NCI-H2227 (cell line): ENCODE measurements around the gene CELF2.

Experiments
- DNase-seq: peaks from one replicate; lab custom pipeline; 2025; ENCODE audit not compliant: unreplicated experiment; lab: John Stamatoyannopoulos, UW

The CELF2 gene

GRCh38 chr10:11262494-11263345 lies 245.0 kb downstream of the CELF2 start:
- DNase-seq = no peak

DNA sequence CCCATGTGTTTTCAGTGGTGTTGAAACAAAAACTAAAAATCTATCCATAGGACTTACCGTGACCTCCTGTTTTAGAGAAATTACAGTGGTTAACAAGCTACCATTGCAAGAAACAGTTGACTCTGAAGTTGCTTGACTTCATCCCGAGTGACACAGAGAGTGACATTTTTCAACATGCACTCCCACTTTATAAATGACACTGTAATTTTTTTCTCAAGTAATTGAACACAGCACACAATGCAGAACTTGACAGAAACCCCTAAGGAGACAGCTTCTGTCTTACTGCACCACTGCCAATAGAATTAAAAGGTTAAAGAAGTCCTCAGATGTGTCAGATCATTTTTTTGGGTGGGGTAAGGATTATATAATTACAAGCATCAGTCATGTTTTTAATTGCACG lies 246.1 kb downstream of the CELF2 start:
- DNase-seq = no peak

GRCh38 chr10:11264296-11265048 lies 246.8 kb downstream of the CELF2 start:
- DNase-seq = no peak

- DNase-seq = no peak
Observed at GRCh38 chr10:11265484-11265883, 247.8 kb downstream of the CELF2 start.

DNA sequence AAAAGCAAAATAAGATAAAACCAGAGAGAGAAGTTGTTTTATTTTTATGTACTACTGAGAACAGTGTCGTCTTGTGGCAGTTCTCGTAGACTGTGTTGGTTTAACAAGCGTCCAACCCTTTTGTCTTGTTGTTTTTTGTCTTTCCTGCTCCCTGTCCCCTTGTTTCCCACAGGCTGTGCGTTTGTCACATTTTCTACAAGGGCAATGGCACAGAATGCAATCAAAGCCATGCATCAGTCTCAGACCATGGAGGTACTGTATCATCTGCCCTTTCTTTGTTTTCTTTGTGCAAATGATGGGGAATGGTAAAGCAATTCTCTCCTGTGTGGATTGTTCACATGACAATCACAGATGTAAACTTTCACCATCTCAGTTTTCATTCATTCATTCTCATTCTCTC lies 248.8 kb downstream of the CELF2 start:
- no peak for DNase-seq

DNA sequence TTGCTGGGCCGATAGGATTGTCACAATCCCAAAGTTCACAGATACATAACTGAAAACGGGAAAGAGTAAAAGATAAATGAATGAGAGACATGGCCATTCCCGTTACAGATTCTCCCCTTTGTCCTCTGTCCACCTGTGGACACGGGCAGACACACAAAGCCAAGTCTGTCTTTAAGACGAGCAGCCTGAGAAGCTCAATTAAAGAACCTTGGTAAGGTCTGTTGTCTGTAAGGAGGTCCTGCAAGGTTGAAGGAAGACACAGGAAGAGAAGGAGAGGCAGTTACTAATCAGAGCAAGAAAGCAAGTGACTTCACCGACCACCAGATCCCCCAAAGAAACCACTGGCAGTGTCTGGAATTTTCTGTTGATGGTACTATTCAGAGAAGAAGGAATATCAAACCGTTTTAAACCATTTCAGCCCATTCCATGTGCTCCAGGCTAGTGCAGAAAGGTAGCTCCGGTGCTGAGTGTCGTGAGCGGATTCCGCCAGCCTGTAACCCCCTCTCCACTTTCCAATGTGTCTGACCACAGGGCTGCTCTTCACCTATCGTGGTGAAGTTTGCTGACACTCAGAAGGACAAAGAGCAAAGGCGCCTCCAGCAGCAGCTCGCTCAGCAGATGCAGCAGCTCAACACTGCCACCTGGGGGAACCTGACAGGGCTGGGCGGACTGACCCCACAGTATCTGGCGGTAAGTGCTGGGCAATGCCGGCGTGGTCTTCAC lies 252.6 kb downstream of the CELF2 start:
- no peak for DNase-seq

- DNase-seq = no peak
Observed at GRCh38 chr10:11270858-11271179, 253.1 kb downstream of the CELF2 start.

DNA sequence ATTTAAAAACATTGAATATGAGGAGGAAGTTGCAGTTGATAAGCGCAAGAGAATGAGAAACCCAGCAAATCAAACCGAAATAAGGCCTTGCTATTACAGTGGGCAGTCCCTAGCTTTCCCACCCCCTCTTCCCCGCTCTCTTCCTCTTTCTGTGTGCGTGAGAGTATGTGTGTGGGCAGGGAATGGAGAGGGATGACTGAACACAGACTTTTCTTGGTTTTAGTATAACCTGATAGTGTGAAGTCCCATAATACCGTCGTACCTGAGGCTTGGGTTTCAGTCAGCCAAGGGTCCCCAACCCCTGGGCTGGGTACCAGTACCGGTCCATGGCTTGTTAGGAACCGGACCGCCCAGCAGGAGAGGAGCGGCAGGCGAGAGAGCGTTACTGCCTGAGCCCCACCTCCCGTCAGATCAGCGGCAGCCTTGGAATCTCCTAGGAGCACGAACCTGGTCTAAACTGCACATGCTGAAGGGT lies 255.3 kb downstream of the CELF2 start:
- no peak for DNase-seq

- DNase-seq = no peak
Observed at GRCh38 chr10:11274452-11274851, 256.8 kb downstream of the CELF2 start.

GRCh38 chr10:11275651-11276050 lies 258.0 kb downstream of the CELF2 start:
- DNase-seq = no peak

- no peak for DNase-seq
Observed at GRCh38 chr10:11276449-11276990, 258.8 kb downstream of the CELF2 start.

DNA sequence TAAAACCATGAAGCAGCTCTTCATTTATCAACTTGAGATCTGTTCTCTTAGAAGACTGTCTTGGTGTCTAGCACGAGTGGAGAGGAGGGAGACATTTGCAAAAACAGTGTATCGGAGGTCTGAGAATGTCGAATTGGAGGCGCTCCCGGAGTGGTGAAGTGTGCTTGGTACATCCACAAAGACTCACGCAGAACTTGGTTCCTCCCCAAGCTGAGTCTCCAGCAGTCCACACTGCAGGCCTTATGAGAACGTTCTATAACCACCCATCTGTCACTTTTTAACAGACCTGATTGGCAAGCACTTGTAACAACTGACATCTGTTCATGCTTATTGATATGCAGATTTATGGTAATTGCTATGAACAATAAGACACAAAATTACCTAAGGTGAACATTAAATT lies 261.6 kb downstream of the CELF2 start:
- no peak for DNase-seq

- DNase-seq = no peak
Observed at GRCh38 chr10:11280187-11280932, 262.7 kb downstream of the CELF2 start.

- no peak for DNase-seq
Observed at GRCh38 chr10:11282156-11282555, 264.5 kb downstream of the CELF2 start.

DNA sequence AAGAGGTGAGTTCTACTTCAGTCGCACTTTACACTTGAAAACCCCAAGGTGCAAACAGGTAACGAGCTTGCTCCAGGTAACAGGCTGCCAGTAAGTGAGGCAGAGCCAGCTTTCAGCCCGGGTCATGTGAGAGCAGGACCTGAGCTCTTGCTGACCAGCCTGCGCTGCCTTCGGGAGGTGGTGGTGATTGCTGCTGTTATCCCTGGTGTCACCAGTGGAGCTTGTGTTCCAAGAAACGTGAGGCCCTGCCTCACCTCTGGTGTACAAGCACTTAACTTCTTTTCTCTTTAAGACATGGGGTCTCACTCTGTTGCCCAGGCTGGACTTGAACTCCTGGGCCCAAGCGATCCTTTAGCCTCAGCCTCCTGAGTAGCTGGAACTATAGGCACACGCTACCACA lies 265.0 kb downstream of the CELF2 start:
- DNase-seq = no peak

DNA sequence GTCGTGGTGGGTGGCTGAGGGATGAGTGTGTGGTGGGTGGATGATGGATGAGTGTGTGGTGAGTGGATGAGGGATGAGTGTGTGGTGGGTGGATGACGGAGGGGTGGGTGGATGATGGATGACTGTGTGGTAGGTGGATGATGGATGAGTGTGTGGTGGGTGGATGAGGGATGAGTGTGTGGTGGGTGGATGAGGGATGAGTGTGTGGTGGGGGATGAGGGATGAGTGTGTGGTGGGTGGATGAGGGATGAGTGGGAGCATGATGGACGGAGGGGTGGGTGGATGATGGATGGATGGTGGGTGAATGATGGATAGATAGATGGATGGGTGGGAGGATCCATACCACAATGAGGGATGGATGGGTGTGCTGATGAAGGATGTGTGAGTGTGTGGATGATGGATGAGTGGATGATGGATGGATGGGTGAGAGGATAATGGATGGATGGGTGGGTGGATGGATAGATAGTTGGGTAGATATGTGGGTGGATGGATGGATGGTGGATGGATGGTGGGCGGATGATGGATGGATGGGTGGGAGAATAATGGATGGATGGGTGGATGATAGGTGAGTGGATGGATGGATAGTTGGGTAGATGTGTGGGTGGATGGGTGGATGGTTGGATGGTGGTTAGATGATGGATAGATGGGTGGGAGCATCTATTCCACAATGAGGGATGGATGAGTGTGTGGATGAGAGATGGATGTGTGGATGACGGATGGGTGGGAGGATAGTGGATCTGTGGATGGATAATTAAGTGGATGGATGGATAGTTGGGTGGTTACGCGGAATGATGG lies 266.8 kb downstream of the CELF2 start:
- DNase-seq = no peak

- no peak for DNase-seq
Observed at GRCh38 chr10:11285171-11285570, 267.5 kb downstream of the CELF2 start.

- DNase-seq = no peak
Observed at GRCh38 chr10:11286261-11286852, 268.7 kb downstream of the CELF2 start.

GRCh38 chr10:11288302-11288701 lies 270.6 kb downstream of the CELF2 start:
- DNase-seq = no peak
